Neural cell (in vitro differentiated cells): ENCODE measurements around the gene HIVEP1. TPM values are rescaled to one million over a fixed set of nuclear protein-coding genes. Genes with fewer than 3 reads are reported as not detected.

Experiments
- H2AFZ ChIP-seq: fragments of 200-600, 300-800 bp; sonication (generic), shearing (Covaris generic); 2 replicates; pipeline ENCODE4 v1.6.0; 2014; ENCODE audit warnings: low read depth, mild to moderate bottlenecking, antibody characterized with exemption, low read length, moderate library complexity
- H3F3A ChIP-seq: fragments of 200-600 bp; shearing (Covaris generic); 2 replicates; pipeline ENCODE4 v1.6.1; 2016; ENCODE audit warnings: mild to moderate bottlenecking, moderate library complexity, mixed read lengths, antibody characterized with exemption, low read length; ENCODE audit not compliant: insufficient read depth, poor library complexity, severe bottlenecking
- H3K27ac ChIP-seq: fragments of 200-600, 300-800 bp; sonication (generic), shearing (Covaris generic); 2 replicates; pipeline ENCODE4 v1.5.1; 2014; ENCODE audit warnings: mild to moderate bottlenecking, low read length, moderate library complexity
- H3K27me3 ChIP-seq: fragments of 300-800, 200-600 bp; sonication (generic), shearing (Covaris generic); 2 replicates; pipeline ENCODE4 v1.6.0; 2014; ENCODE audit warnings: mild to moderate bottlenecking, low read depth, low read length, moderate library complexity; ENCODE audit not compliant: insufficient read depth
- H3K36me3 ChIP-seq: fragments of 300-800, 200-600 bp; sonication (generic), shearing (Covaris generic); 2 replicates; pipeline ENCODE4 v1.5.1; 2014; ENCODE audit warnings: mild to moderate bottlenecking, antibody characterized with exemption, low read length, moderate library complexity; ENCODE audit not compliant: insufficient read depth
- H3K4me2 ChIP-seq: fragments of 300-800, 200-600 bp; sonication (generic), shearing (Covaris generic); 2 replicates; pipeline ENCODE4 v1.6.0; 2014; ENCODE audit warnings: mild to moderate bottlenecking, low read length
- H3K4me3 ChIP-seq: fragments of 300-800, 200-600 bp; sonication (generic), shearing (Covaris generic); 2 replicates; pipeline ENCODE4 v1.5.1; 2014; ENCODE audit warnings: mild to moderate bottlenecking, low read length, moderate library complexity
- H3K79me2 ChIP-seq: fragments of 200-600 bp; shearing (Covaris generic); replicated peaks from 2 replicates; pipeline ENCODE4 v1.6.0; 2014; ENCODE audit warnings: mild to moderate bottlenecking, low read length, moderate library complexity; ENCODE audit not compliant: insufficient read depth
- H3K9ac ChIP-seq: fragments of 300-800, 200-600 bp; sonication (generic), shearing (Covaris generic); 2 replicates; pipeline ENCODE4 v1.6.1; 2016; ENCODE audit warnings: mild to moderate bottlenecking, low read length, mixed read lengths
- H3K9me2 ChIP-seq: fragments of 200-600 bp; shearing (Covaris generic); 2 replicates; pipeline ENCODE4 v1.6.1; 2016; ENCODE audit warnings: mild to moderate bottlenecking, low read length, mixed read lengths; ENCODE audit not compliant: insufficient read depth
- H3K9me3 ChIP-seq: fragments of 200-600, 300-800 bp; sonication (generic), shearing (Covaris generic); 2 replicates; pipeline ENCODE4 v1.6.1; 2016; ENCODE audit warnings: mild to moderate bottlenecking, mixed run types, low read length, moderate library complexity, mixed read lengths
- H4K20me1 ChIP-seq: fragments of 200-600 bp; shearing (Covaris generic); 2 replicates; pipeline ENCODE4 v1.6.1; 2016; ENCODE audit warnings: mild to moderate bottlenecking, mixed run types; ENCODE audit not compliant: insufficient read depth
- EP300 ChIP-seq: fragments of 450-650 bp; conservative IDR thresholded peaks from 2 replicates; pipeline ENCODE4 v1.6.1; 2014; ENCODE audit warnings: antibody characterized with exemption, mild to moderate bottlenecking, moderate library complexity; ENCODE audit not compliant: poor library complexity, severe bottlenecking
- EZH2 ChIP-seq: fragments of 200-600, 300-800 bp; shearing (Covaris generic), sonication (generic); IDR thresholded peaks from 2 replicates; pipeline ENCODE4 v1.6.1; 2014; ENCODE audit warnings: antibody characterized with exemption, low read length, borderline replicate concordance, mild to moderate bottlenecking; ENCODE audit not compliant: insufficient read depth, poor library complexity, severe bottlenecking
- MXI1 ChIP-seq: fragments of 450-650 bp; conservative IDR thresholded peaks from 2 replicates; pipeline ENCODE4 v1.6.1; 2014; ENCODE audit warnings: antibody characterized with exemption, mild to moderate bottlenecking; ENCODE audit not compliant: poor library complexity, severe bottlenecking
- POLR2AphosphoS5 ChIP-seq: IDR thresholded peaks from 2 replicates; pipeline ENCODE4 v1.6.1; 2012
- RAD21 ChIP-seq: fragments of 450-650 bp; conservative IDR thresholded peaks from 2 replicates; pipeline ENCODE4 v1.6.1; 2014; ENCODE audit warnings: antibody characterized with exemption, mild to moderate bottlenecking, moderate library complexity
- SMC3 ChIP-seq: fragments of 450-650 bp; conservative IDR thresholded peaks from 2 replicates; pipeline ENCODE4 v1.6.1; 2014; ENCODE audit warnings: antibody characterized with exemption, mild to moderate bottlenecking, moderate library complexity; ENCODE audit not compliant: poor library complexity
- TAF1 ChIP-seq: IDR thresholded peaks from 2 replicates; pipeline ENCODE4 v1.6.1; 2012; ENCODE audit warnings: low read depth
- polyA plus RNA-seq: library from polyadenylated mRNA; depleted of rRNA; stranded (reverse); fragments of >200 nt; gene quantifications from 2 replicates; pipeline ENCODE4 v1.2.3, GENCODE V29; 2014
- TF ChIP-seq, protein P1 (sequence below): fragments of 450-650 bp; IDR thresholded peaks from 2 replicates; pipeline ENCODE4 v1.5.1; 2014; ENCODE audit warnings: antibody characterized with exemption, mild to moderate bottlenecking, moderate library complexity; ENCODE audit not compliant: poor library complexity, severe bottlenecking
- TF ChIP-seq, protein P2 (sequence below): IDR thresholded peaks from 2 replicates; pipeline ENCODE4 v1.6.1; 2012; ENCODE audit warnings: borderline replicate concordance

The HIVEP1 gene
- polyA plus RNA-seq, 1 donor from 2014 or later, result 3.6 TPM

DNA sequence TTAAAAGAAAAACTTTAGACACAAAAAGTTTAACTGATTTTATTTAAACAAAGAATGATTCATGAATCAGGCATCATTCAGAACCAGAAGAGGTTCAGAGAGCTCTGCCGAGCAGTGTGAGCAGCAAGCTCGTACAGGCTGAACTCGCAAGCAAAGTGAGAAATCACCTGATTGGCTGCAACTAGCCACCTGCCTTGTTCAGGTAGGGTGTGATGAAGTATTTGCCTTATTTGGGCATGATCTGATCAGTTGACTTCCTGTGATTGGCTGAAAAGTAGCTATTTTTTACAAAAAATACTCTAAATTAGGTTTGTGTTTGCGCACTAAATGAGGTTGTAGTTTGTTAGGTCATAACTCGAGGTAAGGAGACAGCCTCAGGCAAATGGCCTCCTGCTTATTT is 80.7 kb downstream of the HIVEP1 start:
- no peak overlapping the region for H3K4me2 ChIP-seq
- no peaks in the 10 kb centered on the region for H4K20me1 ChIP-seq
- TF ChIP-seq, protein P1, sequence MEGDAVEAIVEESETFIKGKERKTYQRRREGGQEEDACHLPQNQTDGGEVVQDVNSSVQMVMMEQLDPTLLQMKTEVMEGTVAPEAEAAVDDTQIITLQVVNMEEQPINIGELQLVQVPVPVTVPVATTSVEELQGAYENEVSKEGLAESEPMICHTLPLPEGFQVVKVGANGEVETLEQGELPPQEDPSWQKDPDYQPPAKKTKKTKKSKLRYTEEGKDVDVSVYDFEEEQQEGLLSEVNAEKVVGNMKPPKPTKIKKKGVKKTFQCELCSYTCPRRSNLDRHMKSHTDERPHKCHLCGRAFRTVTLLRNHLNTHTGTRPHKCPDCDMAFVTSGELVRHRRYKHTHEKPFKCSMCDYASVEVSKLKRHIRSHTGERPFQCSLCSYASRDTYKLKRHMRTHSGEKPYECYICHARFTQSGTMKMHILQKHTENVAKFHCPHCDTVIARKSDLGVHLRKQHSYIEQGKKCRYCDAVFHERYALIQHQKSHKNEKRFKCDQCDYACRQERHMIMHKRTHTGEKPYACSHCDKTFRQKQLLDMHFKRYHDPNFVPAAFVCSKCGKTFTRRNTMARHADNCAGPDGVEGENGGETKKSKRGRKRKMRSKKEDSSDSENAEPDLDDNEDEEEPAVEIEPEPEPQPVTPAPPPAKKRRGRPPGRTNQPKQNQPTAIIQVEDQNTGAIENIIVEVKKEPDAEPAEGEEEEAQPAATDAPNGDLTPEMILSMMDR, result no peak
- no peak for TF ChIP-seq POLR2AphosphoS5
- H3K27ac ChIP-seq, result no peak overlapping the region
- no peaks in the 10 kb centered on the region for H3K36me3 ChIP-seq
- H3K9me2 ChIP-seq, result no peaks in the 10 kb centered on the region
- no peaks in the 10 kb centered on the region for H3F3A ChIP-seq
- H2AFZ ChIP-seq, result no peak overlapping the region
- H3K9me3 ChIP-seq, result no peaks in the 10 kb centered on the region
- no peaks in the 10 kb centered on the region for H3K27me3 ChIP-seq
- no peak overlapping the region for H3K4me3 ChIP-seq
- peaks cover 3% of the 10 kb centered on the region for H3K79me2 ChIP-seq
- no peak overlapping the region for H3K9ac ChIP-seq

DNA sequence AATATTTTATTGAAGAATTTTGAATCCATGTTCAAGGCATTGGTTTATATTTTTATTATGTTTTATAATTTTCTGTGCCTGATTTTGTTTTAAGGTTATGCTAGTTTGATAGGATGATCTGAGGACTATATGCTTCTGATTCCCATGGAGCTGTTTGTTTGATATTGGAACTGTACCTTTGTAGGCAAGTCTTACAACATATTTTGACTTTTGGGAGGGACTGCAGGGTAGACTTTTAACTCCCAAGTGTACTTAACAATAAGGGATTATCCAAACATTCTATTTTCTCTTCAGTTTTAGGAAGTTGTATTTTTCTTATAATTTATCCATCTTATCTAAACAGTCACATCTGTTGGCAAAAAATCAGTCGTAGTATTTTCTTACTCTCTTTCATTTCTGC is 82.6 kb downstream of the HIVEP1 start:
- Histone ChIP-seq H4K20me1 (no peaks in the 10 kb centered on the region), H2AFZ (no peak overlapping the region), H3K4me2 (no peak overlapping the region), H3K9me3 (no peaks in the 10 kb centered on the region), H3K9ac (no peak overlapping the region), H3K36me3 (no peaks in the 10 kb centered on the region), H3K9me2 (no peaks in the 10 kb centered on the region), H3K79me2 (peaks cover 3% of the 10 kb centered on the region), H3F3A (no peaks in the 10 kb centered on the region), H3K27me3 (no peaks in the 10 kb centered on the region), H3K27ac (no peak overlapping the region), H3K4me3 (no peak overlapping the region)
- no peak for TF ChIP-seq EZH2
- TF ChIP-seq MXI1, result no peak
- TF ChIP-seq, protein P2, sequence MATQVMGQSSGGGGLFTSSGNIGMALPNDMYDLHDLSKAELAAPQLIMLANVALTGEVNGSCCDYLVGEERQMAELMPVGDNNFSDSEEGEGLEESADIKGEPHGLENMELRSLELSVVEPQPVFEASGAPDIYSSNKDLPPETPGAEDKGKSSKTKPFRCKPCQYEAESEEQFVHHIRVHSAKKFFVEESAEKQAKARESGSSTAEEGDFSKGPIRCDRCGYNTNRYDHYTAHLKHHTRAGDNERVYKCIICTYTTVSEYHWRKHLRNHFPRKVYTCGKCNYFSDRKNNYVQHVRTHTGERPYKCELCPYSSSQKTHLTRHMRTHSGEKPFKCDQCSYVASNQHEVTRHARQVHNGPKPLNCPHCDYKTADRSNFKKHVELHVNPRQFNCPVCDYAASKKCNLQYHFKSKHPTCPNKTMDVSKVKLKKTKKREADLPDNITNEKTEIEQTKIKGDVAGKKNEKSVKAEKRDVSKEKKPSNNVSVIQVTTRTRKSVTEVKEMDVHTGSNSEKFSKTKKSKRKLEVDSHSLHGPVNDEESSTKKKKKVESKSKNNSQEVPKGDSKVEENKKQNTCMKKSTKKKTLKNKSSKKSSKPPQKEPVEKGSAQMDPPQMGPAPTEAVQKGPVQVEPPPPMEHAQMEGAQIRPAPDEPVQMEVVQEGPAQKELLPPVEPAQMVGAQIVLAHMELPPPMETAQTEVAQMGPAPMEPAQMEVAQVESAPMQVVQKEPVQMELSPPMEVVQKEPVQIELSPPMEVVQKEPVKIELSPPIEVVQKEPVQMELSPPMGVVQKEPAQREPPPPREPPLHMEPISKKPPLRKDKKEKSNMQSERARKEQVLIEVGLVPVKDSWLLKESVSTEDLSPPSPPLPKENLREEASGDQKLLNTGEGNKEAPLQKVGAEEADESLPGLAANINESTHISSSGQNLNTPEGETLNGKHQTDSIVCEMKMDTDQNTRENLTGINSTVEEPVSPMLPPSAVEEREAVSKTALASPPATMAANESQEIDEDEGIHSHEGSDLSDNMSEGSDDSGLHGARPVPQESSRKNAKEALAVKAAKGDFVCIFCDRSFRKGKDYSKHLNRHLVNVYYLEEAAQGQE, result no peak
- no peak for TF ChIP-seq RAD21
- TF ChIP-seq SMC3, result no peak
- TF ChIP-seq POLR2AphosphoS5, result no peak
- TF ChIP-seq EP300, result no peak
- TF ChIP-seq, protein P1, result no peak
- no peak for TF ChIP-seq TAF1
